SIG-M5 treated with dmso at 0.1 percent for 504 hours (cell line): ENCODE data around the gene RXRB.
"Not testable (repeated sequence)": the region's sequence is repeated elsewhere in the genome, so short reads cannot be mapped to it uniquely, and the experiment has no call there.

Experiments used
- DNase-seq: peaks from one replicate; lab custom pipeline; 2025; ENCODE audit not compliant: unreplicated experiment; lab: John Stamatoyannopoulos, UW

RXRB gene

DNA sequence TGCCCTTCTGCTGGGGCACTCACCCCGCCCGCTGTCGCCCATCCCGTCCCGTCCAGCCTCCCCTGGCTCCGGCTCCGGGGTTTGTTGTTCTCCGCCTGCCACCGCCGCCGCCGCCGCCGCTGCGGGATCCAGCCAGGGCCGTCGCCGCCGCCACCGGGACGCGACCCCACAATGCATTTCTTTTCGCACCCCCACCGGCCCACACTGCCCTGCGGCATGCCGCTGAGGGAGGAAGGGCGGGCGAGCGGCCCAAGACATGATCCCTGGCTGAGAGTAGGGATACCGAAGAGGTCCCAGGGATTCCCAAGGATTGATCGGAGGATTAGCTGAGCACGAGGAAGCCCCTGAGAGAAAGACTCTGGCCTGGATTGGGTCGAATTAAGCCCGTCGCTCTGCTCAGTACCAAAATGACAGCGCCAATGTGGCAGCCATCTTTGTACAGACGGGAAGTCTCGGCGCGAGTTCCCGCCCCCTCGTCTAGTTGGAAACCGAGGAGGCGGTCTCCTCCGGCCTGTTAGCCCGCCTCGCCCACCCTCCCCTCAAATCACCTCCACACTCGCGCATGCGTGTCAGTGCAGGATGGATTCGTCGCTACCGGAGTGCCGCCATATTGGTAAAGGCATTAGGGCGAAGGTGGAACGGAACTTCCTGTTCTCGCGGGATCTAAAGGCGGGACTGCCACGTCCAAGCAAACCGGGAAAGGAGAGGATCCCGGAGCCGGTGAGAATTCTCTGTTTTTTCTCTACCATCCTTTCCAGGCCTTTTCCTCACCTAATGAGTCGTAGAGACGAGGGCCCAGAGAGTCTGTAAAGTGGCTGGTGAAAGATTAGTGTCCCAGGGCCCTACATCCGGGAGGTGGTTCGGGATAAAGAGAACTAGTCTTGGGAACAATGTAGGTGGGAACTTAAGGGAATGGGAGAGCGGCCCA is at the start of gene RXRB, which contains the start of gene SLC39A7:
Gene RXRB, minus strand, starts transcription at position 447 of the 928 bp plus-strand sequence. Its CDS starts 189 bp downstream, at position 258.
Gene SLC39A7, plus strand, starts transcription at position 649 of the 928 bp plus-strand sequence. CDS start 379 bp downstream, outside the sequence.
- peak; percentile 95 for DNase-seq

DNA sequence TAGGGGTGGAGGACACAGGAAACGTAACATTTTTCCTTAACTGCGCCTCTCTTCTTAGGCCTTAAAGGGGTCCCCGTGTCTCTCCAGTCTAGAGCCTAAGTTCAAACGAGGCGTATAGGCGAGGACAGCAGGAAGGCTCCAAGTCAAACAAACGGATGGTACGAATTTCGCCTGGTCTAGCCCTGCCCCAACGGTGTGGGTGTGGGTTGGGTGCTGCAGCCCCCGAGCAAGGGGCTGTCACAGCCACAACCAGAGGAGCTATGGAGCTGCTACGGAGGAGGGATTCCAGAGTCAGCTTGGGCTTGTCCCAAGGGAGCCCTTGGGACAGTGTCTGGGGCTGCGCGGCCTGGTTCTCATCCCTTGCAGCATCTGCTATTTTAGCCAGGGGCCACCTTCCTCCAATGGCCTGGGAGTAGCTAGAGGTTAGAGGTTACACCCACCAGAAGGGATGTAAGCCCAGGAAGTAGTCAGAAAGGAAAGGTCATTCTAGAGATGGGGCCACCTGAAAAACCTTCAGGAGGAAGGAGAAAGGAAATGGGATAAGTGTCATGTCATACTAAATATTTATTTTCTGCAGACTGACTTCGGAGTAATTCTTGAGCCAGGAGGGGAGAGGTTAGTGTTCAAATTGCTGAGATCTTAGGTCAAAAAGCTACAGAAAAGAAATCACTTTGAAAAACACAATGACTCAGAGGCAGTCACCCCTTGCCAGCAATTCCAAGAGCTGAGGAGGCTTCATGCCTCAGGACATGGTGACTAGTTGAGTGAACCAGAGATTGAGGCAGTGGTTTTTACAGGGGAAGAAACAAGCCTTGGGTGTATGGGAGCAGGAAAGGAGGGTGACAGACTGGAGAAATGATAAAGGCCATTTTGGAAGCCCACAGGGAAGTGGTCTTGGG is 49.5 kb upstream of the RXRB start:
- DNase-seq = no peak

DNA sequence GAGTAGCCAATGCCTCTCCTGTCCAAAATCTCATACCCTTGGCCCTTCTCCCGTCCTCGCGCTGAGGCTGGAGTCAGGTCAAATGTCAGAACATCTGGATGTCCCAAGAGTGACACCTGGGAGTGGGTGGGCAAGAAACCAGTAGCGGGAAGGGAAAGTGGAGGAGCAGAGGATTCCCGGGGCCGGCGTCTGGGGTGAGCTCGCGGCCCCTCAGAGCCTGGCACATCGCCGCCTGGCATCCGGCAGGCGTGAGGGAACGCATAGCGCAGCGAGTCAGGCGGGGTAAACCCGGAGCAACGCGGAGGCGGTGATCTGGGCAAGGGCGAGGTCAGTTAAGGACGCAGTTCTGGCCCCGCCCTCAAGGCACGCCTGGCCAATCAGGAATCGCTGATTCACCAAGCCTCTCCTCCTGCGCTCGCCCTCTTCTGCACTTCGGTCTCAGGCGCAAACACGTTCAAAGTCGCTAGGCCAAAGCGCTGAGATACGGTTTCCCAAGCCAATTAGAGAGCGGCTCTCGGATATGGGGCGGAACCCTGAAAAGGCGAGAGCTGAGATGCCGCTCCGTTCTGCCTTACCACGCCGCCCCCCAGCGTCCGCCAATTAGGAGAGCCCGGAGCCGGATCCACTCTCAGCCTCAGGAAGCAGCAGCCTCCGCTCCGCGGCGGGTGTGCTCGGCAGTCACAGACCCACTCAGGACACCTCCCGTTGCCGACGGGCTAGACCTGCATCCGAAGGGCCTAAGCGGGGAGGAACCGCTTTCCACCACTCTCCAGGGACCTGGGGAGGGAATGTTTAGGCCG is 48.7 kb upstream of the RXRB start:
- DNase-seq = peak; percentile 99

DNA sequence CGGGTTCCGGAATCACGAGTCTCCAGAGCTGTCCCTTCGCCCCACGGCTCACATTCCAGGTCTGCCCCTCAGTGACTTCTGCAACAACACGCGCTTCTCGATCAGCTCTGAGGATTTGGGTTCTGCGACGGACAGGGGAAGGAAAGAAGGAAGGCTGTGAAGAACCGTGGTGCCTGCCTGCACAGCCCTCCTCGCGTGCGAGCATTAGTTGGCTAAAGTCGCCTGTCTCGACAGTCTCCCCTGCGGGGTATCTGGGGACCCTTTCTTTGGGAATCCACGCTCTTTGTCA is 48.1 kb upstream of the RXRB start:
- DNase-seq = peak; percentile 69

DNA sequence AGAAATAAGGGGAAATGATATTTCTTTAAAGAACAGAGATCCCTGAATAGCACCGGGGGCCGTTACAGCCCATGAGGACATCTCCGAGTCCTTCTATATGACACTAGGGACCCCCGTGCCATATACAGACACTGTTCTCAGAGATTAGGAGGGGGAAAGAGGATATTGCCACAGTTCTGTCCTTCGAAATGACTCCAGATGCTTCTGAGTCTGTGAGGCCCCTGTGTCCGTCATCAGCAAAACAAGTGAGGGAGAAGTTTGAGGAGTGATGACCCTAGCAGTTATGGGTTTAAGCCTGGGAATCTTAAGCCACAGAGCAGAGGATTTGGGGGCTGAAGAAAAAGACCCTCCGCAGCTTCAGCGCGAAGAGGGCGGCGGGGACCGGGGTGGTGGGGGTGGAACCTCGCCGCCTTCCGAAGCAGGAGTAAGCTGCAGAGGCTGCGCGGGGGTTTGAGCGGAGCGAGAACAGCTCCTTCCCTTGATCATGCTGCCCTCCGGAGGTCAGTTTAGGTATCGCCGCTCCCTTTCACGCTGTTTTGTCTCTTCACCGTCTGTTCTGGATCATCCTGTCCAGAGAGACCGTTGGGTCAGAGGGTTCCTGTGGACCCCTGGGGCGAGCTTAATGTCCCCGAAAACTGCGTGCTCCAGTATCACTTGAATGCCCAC is 47.6 kb upstream of the RXRB start:
- DNase-seq = peak; percentile 80

DNA sequence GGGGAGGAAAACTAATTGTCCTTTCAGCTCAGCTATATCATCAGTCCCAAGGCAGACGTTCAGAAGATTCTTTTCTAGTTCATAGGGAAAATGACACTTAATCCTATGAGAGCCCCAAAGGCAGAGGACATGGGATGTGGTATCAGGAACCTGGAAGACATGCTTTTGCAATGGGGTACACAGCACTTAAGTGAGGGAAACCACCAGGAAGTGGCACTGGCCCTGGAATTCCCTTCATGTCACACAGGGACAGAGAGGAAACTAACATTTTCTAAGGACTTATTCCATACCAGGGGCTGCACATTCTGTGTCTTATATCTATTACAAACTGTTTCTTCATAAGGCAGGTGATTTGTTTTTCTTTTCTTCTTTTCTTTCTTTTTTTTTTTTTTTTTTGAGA is 43.0 kb upstream of the RXRB start:
- DNase-seq = no peak

DNA sequence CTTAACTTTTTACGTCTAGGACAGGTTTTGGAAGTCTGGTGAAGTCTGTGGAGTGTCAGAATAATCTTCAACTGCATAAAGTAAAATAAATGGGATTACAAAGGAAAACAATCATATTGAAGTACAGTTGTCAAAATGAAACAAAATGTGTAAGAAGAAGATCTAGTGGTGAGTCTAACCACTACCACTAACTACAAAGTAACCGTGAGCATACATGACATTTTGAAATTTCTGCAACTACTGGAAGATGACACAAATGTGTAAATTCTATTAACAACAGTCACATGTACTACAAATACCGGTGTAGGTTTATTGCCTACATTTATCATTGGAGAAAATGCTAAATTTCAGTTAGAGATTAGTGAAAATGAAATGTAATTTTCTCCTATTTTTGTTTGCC is 41.5 kb upstream of the RXRB start:
- no peak for DNase-seq

GRCh38 chr6:33237741-33238140 is 37.3 kb upstream of the RXRB start:
- DNase-seq = no peak

DNA sequence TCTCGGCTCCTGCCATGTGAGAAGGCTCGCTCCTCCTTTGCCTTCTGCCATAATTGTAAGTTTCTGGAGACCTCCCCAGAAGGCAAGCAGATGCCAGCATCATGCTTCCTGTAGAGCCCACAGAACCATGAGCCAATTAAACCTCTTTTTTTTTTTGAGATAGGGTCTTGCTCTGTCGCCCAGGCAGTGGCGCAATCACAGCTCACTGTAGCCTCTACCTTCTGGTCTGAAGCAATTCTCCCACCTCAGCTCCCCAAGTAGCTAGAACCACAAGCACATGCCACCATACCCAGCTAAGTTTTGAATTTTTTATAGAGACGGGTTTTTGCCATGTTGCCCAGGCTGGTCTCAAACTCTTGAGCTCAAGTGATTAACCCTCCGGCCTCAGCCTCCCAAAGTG is 36.4 kb upstream of the RXRB start:
- no peak for DNase-seq

DNA sequence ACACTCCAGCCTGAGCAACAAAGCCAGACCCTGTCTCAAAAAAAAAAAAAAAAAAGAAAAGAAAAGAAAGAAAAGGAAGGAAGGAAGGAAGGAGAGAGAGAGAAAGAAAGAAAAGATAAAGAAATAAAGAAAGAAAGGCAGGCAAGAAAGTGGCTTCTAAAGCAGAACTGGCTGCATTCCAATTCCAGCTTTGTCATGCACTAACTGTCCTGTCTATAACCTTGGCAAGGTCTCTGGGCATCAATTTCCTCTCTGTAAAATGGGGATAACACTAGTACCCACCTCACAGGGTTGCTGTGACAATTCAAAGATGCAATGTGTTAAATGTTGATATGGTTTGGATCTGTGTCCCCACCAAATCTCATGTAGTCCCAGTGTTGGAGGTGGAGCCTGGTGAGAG is 35.9 kb upstream of the RXRB start:
- no peak for DNase-seq

- DNase-seq = no peak
Observed at GRCh38 chr6:33235221-33235634, 34.8 kb upstream of the RXRB start.

GRCh38 chr6:33226503-33227120 is 26.1 kb upstream of the RXRB start:
- not testable (repeated sequence) for DNase-seq

- no peak for DNase-seq
Observed at GRCh38 chr6:33217681-33218080, 17.2 kb upstream of the RXRB start.

DNA sequence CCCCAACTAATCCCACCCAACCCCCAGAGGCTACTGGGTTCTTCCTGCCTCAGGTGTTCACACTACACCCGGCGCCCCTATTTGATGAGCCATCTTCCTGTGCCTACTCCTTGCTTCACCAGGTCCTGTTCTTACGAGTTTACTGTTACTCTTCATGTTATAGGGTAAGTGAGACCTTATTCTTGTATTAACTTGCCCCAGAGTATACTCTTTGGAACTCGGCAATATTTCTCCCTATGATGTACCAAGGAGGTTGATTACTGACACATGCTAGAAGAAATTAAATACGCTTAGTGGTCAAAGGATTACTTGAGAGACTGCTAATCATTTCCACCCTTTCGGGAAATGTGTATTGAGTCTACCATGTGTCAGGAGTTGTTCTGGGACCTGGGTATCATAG is 16.8 kb upstream of the RXRB start:
- no peak for DNase-seq

DNA sequence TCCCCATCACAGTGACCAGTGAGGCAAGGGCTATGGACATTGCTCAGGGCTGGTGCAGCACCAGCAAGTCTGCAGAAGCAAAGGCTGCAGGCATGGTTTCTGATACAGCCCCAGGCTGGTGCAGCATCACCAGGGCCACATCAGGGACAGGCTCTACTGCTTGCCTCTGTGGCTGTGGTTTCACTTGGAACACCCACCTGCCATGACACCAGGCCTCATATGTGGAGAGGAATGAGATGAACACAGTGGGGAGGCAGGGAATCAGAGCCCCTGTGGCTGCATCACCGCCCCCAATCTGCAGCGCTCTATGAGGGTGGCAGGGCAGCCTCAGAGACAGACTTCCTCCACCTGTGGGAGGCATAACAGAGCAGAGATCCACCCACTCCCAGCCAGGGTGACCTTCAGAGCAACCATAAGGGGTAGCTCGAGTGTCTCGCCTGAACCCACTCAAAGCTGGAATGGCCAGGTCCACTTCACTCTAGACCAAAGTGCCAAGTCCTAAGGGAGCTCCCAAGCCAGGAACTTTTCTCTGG is 15.7 kb upstream of the RXRB start:
- DNase-seq = no peak

GRCh38 chr6:33215271-33216116 is 15.0 kb upstream of the RXRB start:
- no peak for DNase-seq

- no peak for DNase-seq
Observed at GRCh38 chr6:33213989-33214335, 13.5 kb upstream of the RXRB start.

DNA sequence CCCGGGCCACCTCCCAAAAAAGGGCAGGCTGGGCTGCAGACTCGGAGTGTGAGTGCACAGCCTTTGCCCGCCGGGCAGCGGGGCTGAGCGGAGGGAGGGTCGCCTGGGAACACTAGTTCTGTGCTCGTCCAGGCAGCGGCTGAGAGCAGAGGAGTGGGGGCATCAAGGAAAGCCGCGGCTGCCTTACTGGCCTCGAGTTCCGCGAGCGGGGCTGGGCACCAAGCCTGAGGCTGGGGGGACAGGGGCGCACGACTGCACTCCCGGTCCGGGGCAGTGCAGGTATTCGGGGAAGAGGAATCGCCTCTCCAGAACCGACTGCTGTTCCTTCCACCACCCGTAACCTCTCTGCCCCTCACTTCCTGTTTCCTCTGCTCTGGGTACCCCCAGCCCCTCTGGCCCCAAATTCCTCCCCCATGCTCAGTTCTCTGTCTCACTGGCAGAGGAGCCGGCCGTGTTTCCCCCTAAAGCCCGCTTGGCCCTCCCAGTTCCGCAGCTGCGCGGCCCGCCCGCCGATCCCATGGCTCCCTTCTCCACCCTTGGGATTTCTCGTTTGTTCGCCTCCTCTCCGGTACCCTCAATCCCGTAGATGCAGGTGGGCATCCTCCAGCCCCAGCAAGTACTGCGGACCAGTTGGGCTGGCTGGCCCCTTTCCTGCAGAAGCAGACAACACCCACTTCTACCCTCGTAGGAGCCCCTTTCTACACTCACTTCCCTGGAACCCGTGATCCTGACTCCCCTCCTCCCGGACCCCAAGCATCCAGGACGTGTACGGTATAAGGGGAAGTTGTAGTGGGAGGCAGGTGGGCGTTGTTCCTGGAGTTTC is 12.9 kb upstream of the RXRB start:
- DNase-seq = peak; percentile 54
